Thoracic aorta (tissue), 2 donors: ENCODE measurements around the gene HGD. TPM values are rescaled to one million over a fixed set of nuclear protein-coding genes. Genes with fewer than 3 reads are reported as not detected.

Source experiments
- ATAC-seq: fragments of 150-250 bp; one replicate; pipeline ENCODE4 v1.8.0; 2017; ENCODE audit warnings: low read depth; ENCODE audit not compliant: insufficient number of reproducible peaks, low FRiP score
- DNase-seq: peaks from one replicate; pipeline ENCODE4 v3.0.0-alpha.2; 2020; ENCODE audit warnings: low spot score
- H3K27ac ChIP-seq, 2 donors: fragments of 200-600 bp; sonication (generic); 1 replicate in 1 of 2; 2 replicates in 1 of 2; pipeline ENCODE4 v1.5.1; 2016; ENCODE audit warnings: mild to moderate bottlenecking in 2 of 2, moderate library complexity in 2 of 2
- H3K27me3 ChIP-seq: fragments of 200-600 bp; sonication (generic); replicated peaks from 2 replicates; pipeline ENCODE4 v1.6.0; 2016; ENCODE audit warnings: mild to moderate bottlenecking; ENCODE audit not compliant: insufficient read depth
- H3K36me3 ChIP-seq: fragments of 200-600 bp; sonication (generic); one replicate; pipeline ENCODE4 v1.5.1; 2016
- H3K4me1 ChIP-seq, 2 donors: fragments of 200-600 bp; sonication (generic); 1 replicate in 1 of 2; 2 replicates in 1 of 2; pipeline versions ENCODE4 v1.5.1 to v1.6.0; 2016; ENCODE audit warnings: low read depth in 2 of 2, mild to moderate bottlenecking in 1 of 2; ENCODE audit not compliant: control insufficient read depth in 1 of 2
- H3K4me3 ChIP-seq: fragments of 200-600 bp; sonication (generic); 2 replicates; pipeline ENCODE4 v1.5.1; 2016; ENCODE audit warnings: mild to moderate bottlenecking
- H3K9me3 ChIP-seq: fragments of 200-600 bp; sonication (generic); 2 replicates; pipeline ENCODE4 v1.5.1; 2016
- CTCF ChIP-seq: fragments of 200-600 bp; sonication (generic); IDR thresholded peaks from one replicate; pipeline ENCODE4 v1.5.1; 2019; ENCODE audit warnings: antibody characterized with exemption
- total RNA-seq, 2 donors: library from RNA; depleted of rRNA; stranded (reverse); fragments of >200 nt; gene quantifications; one replicate each; pipeline versions ENCODE4 v1.1.0 to v1.2.3, GENCODE V29; 2016

HGD gene
- total RNA-seq, 2 donors from 2014 or later = 0.14 TPM; not detected in 1

DNA sequence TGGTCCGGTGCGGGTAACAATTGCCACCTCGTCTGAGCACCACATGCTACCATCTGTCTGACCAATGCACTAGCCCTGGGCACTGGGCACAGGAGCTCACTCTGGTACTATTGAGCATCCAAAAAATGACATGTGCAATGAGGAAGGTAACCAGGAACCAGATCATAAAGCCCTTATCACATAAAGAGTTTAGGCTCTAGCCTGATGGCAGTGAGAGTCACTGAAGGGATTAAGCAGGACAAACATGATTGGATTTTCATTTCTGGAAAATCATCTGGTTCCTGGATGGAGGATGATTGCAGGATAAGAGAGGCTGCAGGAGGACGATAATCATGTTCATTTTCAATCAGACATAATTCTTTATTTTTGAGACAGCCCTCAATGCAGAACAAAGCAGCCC, 73.5 kb downstream of the HGD start:
- no peak overlapping the region for H3K4me3 ChIP-seq
- no peaks in the 10 kb centered on the region for H3K27me3 ChIP-seq
- ATAC-seq (no peak), DNase-seq (no peak)
- TF ChIP-seq CTCF = no peak
- no peaks in the 10 kb centered on the region for H3K9me3 ChIP-seq
- H3K36me3 ChIP-seq = no peaks in the 10 kb centered on the region
- H3K4me1 ChIP-seq = no peaks in the 10 kb centered on the region
- no peak overlapping the region for H3K27ac ChIP-seq

- H3K4me1 ChIP-seq = peaks cover 0 to 6% of the 10 kb centered on the region in 2 donors
- H3K36me3 ChIP-seq = peaks cover 11% of the 10 kb centered on the region
- H3K27ac ChIP-seq = no peak overlapping the region
- ATAC-seq (no peak), DNase-seq (no peak)
- no peaks in the 10 kb centered on the region for H3K9me3 ChIP-seq
- no peaks in the 10 kb centered on the region for H3K27me3 ChIP-seq
- no peak for TF ChIP-seq CTCF
- H3K4me3 ChIP-seq = no peak overlapping the region
These were observed 77.3 kb downstream of the HGD start for GRCh38 chr3:120604784-120605183.

DNA sequence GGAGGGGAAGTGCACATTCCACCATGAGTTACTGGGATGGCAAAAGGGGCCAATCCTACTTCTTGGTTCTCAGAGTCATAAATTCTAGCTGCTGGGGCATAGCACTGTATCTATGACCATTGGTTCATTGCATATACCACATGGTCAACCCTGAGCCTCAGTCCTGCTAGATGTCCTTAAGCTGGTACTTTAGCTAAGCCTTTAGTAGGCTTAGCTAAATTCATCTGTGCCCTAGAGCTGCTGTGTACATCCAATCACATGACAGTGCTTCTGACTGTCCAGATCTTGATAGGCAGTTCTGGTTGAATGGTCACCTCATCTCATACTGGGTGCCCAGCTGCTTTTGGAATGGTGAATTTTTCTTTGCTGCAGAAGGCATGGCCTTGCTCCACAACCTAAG, 77.7 kb downstream of the HGD start:
- DNase-seq (no peak), ATAC-seq (no peak)
- H3K9me3 ChIP-seq = no peaks in the 10 kb centered on the region
- H3K27ac ChIP-seq = no peak overlapping the region
- TF ChIP-seq CTCF = no peak
- no peaks in the 10 kb centered on the region for H3K27me3 ChIP-seq
- peaks cover 11% of the 10 kb centered on the region for H3K36me3 ChIP-seq
- H3K4me3 ChIP-seq = no peak overlapping the region
- H3K4me1 ChIP-seq = peaks cover 2 to 10% of the 10 kb centered on the region in 2 donors

DNA sequence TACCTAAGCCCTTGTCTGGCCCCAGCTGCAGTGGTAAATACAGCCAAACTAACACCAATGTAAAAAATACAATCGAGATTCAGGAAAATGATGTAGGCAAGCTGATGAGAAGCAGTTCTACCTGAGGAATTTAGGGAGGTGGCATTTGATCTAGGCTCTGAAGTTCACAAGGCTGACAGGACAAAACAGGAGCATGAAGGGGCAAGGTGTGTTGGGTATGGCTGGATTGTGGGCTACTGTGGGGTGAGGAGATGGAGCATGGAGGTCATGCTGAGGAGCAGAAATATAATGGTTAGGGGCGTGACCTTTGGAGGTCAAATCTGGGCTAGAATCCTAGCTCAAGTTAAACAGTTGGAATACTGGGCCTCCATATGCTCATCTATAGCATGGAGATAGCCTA, 79.4 kb downstream of the HGD start:
- Histone ChIP-seq H3K9me3 (no peaks in the 10 kb centered on the region), H3K4me3 (no peak overlapping the region), H3K27me3 (no peaks in the 10 kb centered on the region), H3K27ac (no peak overlapping the region), H3K4me1 (peaks cover 13 to 24% of the 10 kb centered on the region in 2 donors), H3K36me3 (peaks cover 13% of the 10 kb centered on the region)
- DNase-seq = no peak
- no peak for ATAC-seq
- no peak for TF ChIP-seq CTCF

DNA sequence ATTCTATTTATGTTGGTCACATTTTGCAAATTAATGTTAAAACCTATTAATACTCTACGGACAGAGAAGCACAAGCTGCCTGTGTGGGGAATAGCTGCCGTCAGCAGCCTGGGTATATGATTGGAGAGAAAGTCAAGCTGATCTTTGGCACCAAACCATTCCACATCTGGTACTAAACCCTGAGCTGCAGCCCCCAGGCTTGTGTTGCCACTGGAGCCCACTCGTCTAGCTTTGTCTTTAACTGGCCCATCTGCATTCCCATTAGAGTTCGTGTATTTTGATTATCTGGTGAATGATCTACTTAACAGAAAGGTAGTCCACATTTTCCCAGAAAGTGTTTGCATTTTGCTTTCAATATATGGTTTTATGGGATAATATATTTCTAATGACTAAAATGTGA, 80.5 kb downstream of the HGD start:
- ATAC-seq (no peak), DNase-seq (no peak)
- peaks cover 13% of the 10 kb centered on the region for H3K36me3 ChIP-seq
- no peak for TF ChIP-seq CTCF
- no peak overlapping the region for H3K27ac ChIP-seq
- H3K4me1 ChIP-seq = peaks cover 13 to 31% of the 10 kb centered on the region in 2 donors
- no peaks in the 10 kb centered on the region for H3K9me3 ChIP-seq
- no peak overlapping the region for H3K4me3 ChIP-seq
- no peaks in the 10 kb centered on the region for H3K27me3 ChIP-seq
